ENCODE data around the gene TRMT1L.

Gene TRMT1L

DNA sequence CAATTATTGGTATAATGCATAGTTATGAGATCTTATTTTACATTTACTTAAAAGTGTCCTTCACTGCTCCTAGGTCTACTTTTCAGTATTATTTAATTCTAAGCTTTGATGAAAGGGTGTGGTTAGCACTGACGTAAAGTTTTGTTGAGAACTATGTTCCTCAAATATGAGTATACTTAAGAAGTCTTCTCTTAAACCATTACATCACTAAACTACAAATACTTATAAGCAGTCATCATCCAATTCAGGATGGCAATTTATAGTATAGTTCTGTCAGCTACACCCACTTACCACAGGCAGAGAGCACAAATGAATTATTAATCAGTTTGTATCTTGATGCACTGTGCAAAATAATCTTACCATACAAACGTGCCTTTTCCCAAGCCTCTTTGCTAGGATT, 27.0 kb downstream of the TRMT1L start:
- H3K27ac ChIP-seq: no peak overlapping the region
- no peak overlapping the region for H3K4me3 ChIP-seq
- no peak for DNase-seq (ENCODE audit: low spot score)
- TF ChIP-seq, protein P1, sequence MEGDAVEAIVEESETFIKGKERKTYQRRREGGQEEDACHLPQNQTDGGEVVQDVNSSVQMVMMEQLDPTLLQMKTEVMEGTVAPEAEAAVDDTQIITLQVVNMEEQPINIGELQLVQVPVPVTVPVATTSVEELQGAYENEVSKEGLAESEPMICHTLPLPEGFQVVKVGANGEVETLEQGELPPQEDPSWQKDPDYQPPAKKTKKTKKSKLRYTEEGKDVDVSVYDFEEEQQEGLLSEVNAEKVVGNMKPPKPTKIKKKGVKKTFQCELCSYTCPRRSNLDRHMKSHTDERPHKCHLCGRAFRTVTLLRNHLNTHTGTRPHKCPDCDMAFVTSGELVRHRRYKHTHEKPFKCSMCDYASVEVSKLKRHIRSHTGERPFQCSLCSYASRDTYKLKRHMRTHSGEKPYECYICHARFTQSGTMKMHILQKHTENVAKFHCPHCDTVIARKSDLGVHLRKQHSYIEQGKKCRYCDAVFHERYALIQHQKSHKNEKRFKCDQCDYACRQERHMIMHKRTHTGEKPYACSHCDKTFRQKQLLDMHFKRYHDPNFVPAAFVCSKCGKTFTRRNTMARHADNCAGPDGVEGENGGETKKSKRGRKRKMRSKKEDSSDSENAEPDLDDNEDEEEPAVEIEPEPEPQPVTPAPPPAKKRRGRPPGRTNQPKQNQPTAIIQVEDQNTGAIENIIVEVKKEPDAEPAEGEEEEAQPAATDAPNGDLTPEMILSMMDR (IDR thresholded peaks at IDR 0.05): no peak

DNA sequence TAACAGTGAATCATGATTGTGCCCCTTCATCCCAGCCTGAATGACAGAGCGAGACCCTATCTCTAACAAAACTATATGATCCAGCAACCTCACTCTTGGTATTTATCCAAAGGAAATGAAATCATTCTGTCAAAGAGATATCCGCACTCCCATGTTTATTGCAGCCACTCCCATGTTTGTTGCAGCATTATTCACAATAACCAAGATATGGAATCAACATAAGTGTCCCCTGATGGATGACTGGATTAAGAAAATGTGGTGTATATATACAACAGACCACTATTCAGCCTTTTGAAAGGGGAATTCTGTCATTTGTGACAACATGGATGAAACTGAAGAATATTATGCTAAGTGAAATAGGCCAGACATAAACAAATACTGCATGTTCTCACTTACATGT, 44.4 kb downstream of the TRMT1L start:
- DNase-seq (ENCODE audit: low spot score): no peak
- TF ChIP-seq, protein P1 (IDR thresholded peaks at IDR 0.05): no peak
- H3K4me3 ChIP-seq: no peak overlapping the region

DNA sequence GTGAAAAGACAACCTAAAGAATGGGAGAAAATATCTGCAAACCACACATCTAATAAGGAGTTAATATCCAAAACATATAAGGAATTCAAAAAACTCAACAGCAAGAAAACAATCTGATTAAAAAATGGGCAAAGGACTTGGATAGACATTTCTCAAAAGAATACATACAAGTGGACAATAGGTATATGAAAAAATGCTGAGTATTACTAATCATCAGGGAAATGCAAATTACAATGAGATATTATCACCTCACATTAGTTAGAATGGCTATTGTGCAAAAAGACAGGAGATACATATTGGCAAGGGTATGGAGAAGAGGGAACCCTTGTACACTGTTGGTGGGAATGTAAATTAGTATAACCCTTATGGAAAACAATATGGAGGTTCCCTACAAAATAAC, 44.9 kb downstream of the TRMT1L start:
- DNase-seq (ENCODE audit: low spot score): no peak
- no peak overlapping the region for H3K27ac ChIP-seq
- TF ChIP-seq, protein P1 (IDR thresholded peaks at IDR 0.05): no peak
- no peak overlapping the region for H3K4me3 ChIP-seq

More for the DNA sequence above, 44.4 kb downstream of the TRMT1L start:
- H3K27ac ChIP-seq: no peak overlapping the region

DNA sequence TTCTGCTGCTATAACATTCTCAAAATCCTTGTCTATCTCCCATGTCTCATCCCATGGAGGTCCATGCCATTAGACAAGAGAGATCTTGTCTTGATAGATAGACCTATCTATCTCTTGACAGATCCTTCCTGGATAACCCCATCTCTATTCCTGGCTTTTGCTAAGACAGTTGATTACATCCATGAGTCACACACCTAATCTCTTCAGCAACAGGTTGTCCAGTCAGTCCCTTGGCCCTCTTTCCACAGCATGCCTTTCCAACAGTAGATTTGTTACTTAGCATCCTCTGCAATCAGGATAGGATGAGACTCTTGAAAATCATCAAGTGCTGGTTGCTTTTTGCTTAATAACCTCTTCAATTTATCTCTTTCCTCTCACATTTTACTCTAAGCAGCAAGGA, 46.6 kb downstream of the TRMT1L start:
- H3K27ac ChIP-seq: no peak overlapping the region
- no peak for DNase-seq (ENCODE audit: low spot score)
- TF ChIP-seq, protein P1 (IDR thresholded peaks at IDR 0.05): no peak
- no peak overlapping the region for H3K4me3 ChIP-seq

DNA sequence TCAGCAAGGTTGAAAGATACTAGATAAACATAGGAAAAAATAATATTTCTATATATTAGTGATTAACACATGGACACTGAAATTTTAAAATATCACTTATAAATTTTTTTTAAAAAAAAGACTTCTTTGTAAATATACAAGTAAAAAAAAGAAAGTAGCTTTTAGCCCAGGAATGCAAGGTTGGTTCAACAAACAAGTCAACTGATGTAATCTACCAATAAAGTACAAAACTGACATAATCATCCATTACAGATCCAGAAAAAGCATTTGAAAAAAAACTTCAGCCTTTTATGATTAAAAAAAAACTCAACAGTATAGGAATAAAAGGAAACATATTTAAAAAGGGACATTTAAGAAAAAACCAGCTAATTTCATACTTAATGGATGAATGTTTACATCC, 48.4 kb downstream of the TRMT1L start:
- DNase-seq (ENCODE audit: low spot score): no peak
- Histone ChIP-seq H3K27ac (no peak overlapping the region), H3K4me3 (no peak overlapping the region)
- TF ChIP-seq, protein P1 (IDR thresholded peaks at IDR 0.05): no peak

DNA sequence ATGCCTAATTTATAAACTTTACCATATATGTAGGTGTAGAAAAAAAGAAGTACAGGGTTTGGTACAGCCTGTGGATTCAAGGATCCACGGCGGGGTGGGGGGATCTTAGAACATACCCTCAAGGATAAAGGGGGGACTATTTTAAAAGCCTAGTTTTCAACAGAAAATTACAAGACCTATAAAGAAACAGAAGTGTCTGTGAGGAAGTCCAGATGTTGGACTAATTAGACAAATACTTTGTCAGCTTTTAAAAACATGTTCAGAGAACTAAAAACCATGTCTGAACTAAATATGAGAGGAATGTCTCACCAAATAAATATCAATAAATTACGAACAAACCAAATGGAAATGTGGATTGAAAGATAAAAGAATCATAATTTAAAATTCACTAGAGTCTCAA, 51.6 kb downstream of the TRMT1L start:
- TF ChIP-seq, protein P1 (IDR thresholded peaks at IDR 0.05): no peak
- H3K27ac ChIP-seq: no peak overlapping the region
- DNase-seq (ENCODE audit: low spot score): no peak

DNA sequence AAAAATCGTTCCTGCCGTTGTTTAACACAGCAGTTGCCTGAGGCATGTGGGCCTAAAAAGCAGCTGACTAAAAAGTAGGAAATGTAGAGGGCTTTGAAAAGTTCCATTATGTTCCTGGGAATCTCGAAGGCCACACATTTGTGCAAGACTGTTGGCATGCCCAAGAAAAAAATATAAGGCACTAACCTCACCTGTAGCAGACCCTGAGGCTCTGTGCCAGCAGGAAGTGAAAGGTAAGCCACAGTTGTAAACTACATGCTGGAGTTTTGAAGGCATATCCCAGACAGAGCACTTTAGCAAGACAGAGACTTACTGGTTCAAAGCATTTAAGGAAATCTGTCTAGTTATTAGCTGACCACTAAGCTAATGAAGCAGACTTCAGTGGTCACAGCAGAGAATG, 52.7 kb downstream of the TRMT1L start:
- DNase-seq (ENCODE audit: low spot score): no peak
- Histone ChIP-seq H3K27ac (no peak overlapping the region), H3K4me3 (no peak overlapping the region)
- TF ChIP-seq, protein P1 (IDR thresholded peaks at IDR 0.05): no peak

More for the DNA sequence above, 51.6 kb downstream of the TRMT1L start:
- no peak overlapping the region for H3K4me3 ChIP-seq
